Coronary artery (tissue), 2 donors: ENCODE results near the gene NKIRAS1.
"Not testable (repeated sequence)": the region's sequence is repeated elsewhere in the genome, so short reads cannot be mapped to it uniquely, and the experiment has no call there.

Source experiments
- DNase-seq: peaks from one replicate; pipeline ENCODE4 v3.0.0-alpha.2; 2017; ENCODE audit warnings: low spot score
- H3K27ac ChIP-seq, 2 donors: fragments of 200-600 bp; sonication (generic); one replicate each; pipeline ENCODE4 v1.5.1; 2016 to 2019
- H3K4me3 ChIP-seq: fragments of 200-600 bp; sonication (generic); 2 replicates; pipeline ENCODE4 v1.5.1; 2016; ENCODE audit warnings: mild to moderate bottlenecking, moderate library complexity
- TF ChIP-seq, protein P1 (sequence below): fragments of 200-600 bp; sonication (generic); IDR thresholded peaks from one replicate; pipeline ENCODE4 v1.5.1; 2019; ENCODE audit warnings: antibody characterized with exemption

The NKIRAS1 gene

DNA sequence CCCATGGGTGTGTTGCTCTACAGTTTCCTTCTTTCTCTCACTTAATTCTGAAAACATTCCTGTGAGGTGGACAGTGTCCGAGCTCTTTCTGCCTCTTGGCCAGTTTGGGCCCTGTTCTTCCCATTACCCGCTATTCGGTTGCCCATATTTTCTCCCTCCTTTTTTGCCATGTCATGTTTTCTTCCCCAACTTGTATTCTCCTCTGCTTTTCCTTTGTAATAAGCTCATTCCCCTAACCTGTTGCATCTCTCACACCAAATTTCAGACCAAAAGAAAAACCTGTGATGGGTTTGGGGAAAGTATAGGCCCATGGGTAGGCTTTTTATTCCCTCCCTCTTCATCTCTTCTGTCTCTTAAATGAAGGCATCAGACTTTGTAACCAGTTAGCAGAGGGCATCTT lies 30.5 kb downstream of the NKIRAS1 start:
- Histone ChIP-seq H3K4me3 (no peak overlapping the region), H3K27ac (no peak overlapping the region)
- TF ChIP-seq, protein P1, sequence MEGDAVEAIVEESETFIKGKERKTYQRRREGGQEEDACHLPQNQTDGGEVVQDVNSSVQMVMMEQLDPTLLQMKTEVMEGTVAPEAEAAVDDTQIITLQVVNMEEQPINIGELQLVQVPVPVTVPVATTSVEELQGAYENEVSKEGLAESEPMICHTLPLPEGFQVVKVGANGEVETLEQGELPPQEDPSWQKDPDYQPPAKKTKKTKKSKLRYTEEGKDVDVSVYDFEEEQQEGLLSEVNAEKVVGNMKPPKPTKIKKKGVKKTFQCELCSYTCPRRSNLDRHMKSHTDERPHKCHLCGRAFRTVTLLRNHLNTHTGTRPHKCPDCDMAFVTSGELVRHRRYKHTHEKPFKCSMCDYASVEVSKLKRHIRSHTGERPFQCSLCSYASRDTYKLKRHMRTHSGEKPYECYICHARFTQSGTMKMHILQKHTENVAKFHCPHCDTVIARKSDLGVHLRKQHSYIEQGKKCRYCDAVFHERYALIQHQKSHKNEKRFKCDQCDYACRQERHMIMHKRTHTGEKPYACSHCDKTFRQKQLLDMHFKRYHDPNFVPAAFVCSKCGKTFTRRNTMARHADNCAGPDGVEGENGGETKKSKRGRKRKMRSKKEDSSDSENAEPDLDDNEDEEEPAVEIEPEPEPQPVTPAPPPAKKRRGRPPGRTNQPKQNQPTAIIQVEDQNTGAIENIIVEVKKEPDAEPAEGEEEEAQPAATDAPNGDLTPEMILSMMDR, result no peak
- DNase-seq, result no peak

DNA sequence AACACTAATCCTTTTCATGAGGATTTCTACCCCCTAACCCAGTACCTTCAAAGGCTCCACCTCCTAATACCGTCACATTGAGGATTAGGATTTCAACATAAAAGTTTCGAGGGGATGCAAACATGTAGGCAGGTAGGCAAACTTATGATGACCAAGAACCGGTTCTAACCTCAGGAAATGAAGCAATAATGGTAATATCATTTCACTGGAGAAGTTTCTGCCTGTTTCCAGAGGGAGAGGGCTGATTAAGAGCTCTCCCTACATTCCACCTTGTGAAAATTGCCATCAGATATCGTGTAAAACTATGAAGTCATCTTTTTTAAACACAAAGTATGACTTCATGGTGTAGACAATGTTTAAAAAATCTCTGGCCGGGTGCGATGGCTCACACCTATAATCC lies 31.6 kb downstream of the NKIRAS1 start:
- TF ChIP-seq, protein P1, result no peak

DNA sequence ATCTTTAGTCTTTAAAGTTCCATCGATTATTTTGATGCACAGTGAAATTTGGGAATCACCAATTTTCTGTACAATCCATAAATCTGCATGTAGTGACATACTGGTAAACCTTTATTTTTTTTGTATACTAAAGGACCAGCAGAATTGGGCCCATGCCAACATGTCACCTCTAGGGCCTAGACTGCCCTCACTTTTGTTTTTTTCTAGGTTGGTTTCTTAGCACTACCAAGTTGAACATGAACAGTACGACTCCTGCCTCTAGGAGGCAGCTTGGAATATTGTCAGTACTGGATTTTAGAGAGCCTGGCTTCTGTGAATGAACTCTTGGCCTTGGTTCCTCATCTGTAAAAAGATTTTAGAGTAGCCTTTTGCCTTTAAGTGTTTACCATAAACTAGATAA lies 32.3 kb downstream of the NKIRAS1 start:
- TF ChIP-seq, protein P1, result no peak
- Histone ChIP-seq H3K27ac (no peak overlapping the region), H3K4me3 (no peak overlapping the region)
- no peak for DNase-seq

More for the DNA sequence above, 31.6 kb downstream of the NKIRAS1 start:
- DNase-seq, result no peak
- Histone ChIP-seq H3K4me3 (no peak overlapping the region), H3K27ac (no peak overlapping the region)

DNA sequence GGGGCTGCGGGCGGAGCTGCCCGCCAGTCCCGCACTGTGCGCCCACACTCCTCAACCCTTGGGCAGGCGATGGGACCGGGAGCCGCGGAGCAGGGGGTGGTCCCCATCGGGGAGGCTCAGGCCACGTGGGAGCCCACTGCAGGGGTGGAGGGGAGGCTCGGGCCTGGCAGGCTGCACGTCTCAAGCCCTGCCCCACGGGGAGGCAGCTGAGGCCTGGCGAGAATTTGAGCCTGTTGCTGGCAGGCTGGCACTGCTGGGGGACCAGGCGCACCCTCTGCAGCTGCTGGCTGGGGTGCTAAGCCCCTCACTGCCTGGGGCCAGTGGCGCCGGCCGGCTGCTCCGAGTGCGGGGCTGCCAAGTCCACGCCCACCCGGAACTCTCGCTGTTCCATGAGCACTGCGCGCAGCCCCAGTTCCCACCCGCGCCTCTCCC lies 34.3 kb downstream of the NKIRAS1 start:
- DNase-seq, result no peak
- TF ChIP-seq, protein P1, result no peak
- no peak overlapping the region for H3K27ac ChIP-seq
- H3K4me3 ChIP-seq, result no peak overlapping the region

DNA sequence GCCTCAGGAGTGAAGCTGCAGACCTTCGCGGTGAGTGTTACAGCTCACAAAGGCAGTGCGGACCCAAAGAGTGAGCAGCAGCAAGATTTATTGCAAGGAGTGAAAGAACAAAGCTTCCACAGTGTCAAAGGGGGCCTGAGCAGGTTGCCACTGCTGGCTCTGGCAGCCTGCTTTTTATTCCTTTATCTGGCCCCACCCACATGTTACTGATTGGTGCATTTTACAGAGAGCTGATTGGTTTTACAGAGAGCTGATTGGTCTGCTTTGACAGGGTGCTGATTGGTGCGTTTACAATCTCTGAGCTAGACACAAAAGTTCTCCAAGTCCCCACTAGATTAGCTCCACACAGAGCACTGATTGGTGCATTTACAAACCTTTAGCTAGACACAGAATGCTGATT lies 34.8 kb downstream of the NKIRAS1 start:
- not testable (repeated sequence) for DNase-seq, H3K4me3 ChIP-seq, H3K27ac ChIP-seq

DNA sequence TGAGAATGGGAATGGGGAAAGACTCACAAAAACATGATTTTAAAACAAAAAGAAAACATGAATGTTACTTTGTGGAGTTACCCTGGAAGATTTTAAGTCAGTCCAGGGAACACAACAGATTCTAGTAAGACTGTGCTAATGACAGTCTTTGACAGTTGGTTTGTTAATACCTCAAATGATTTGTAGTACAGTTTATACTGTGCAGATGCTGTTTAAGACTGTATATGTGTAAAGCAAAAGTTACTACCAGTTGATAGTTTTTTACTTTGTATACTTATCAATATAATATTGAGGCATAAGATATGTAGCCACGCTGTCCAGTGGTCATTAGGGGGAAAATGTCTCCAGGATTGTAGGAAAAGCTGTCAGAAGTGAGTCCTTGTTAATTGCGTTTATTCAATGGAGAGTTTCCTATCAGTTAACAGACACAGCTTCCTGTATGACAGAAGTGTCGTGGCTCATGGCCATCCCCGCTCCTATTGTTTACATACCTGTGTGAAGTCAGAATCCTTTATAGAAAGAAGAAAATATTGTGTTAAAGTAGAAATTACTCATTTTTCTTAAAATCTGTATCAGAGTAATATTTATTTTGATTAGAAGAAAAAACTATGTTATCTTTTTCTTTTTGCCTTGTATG lies 36.0 kb downstream of the NKIRAS1 start:
- no peak for DNase-seq
- no peak overlapping the region for H3K27ac ChIP-seq
- H3K4me3 ChIP-seq, result no peak overlapping the region
- TF ChIP-seq, protein P1, result no peak

DNA sequence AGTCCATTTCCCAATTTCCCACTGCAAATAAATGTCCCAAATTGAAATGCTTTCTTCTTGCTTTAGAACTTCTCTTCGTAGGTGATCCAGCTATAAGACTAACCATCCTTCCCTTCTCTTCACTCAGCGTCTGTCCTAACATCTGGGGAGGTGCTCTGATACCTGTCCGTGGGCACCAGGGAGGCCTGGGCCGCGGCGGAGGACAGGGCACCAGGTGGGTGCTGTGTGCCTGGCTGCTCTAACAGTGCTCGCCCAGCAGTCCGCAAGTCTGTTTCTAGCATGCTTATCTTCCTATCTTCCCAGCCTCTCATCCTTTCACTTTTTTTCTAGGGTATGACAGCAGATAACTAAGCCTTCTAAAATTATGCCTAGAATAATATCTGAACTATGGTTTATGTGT lies 37.3 kb downstream of the NKIRAS1 start:
- Histone ChIP-seq H3K4me3 (no peak overlapping the region), H3K27ac (no peak overlapping the region)
- TF ChIP-seq, protein P1, result no peak
- no peak for DNase-seq
